GM10266 (cell line): ENCODE data around the gene SOS2.

Experiments
- DNase-seq: peaks from one replicate; pipeline ENCODE4 v3.0.0; 2012; ENCODE audit errors: extremely low spot score
- TF ChIP-seq, protein P1 (sequence below): IDR thresholded peaks from 2 replicates; pipeline ENCODE4 v1.5.1; 2012; ENCODE audit warnings: mild to moderate bottlenecking, low read depth; ENCODE audit not compliant: control insufficient read depth, insufficient read depth; ENCODE audit errors: missing control alignments

The SOS2 gene

DNA sequence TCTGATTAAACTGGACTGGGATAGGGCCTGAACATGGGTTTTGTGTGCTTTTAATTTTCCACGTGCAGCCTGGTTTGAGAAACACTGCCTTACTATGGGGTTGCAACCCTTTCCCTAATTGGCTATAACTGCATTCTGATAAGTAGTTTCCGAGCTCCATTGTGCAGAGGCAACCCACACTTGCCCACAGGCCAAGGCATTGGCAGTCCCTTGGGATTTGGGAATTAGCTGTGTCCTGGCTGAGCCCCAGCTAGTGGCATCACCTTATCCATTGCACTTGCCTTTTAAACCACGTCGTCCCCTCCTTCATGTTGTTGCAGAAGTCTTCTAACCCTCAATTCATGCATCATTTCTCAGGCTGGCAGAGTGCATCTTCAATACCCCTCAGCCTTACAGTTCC is 125.2 kb downstream of the SOS2 start:
- TF ChIP-seq, protein P1, sequence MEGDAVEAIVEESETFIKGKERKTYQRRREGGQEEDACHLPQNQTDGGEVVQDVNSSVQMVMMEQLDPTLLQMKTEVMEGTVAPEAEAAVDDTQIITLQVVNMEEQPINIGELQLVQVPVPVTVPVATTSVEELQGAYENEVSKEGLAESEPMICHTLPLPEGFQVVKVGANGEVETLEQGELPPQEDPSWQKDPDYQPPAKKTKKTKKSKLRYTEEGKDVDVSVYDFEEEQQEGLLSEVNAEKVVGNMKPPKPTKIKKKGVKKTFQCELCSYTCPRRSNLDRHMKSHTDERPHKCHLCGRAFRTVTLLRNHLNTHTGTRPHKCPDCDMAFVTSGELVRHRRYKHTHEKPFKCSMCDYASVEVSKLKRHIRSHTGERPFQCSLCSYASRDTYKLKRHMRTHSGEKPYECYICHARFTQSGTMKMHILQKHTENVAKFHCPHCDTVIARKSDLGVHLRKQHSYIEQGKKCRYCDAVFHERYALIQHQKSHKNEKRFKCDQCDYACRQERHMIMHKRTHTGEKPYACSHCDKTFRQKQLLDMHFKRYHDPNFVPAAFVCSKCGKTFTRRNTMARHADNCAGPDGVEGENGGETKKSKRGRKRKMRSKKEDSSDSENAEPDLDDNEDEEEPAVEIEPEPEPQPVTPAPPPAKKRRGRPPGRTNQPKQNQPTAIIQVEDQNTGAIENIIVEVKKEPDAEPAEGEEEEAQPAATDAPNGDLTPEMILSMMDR = no peak
- DNase-seq = no peak

DNA sequence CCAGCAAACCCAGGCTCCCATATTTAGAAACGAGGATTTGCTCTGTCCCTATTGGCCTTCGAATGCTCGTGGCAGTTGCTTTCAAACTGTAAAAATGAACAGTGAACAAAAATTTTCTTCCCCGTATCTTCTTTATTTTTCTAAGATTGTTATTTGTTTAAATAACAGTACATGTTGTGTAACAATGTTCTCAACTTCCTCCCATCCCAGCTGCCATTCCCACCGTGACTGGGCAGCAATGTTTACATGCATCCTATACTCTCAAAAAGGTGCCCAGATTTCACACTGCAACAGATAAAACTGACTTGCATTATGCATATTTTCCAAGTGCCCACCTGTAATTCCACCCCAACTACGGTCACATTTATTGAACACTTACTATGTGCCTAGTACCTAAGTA is 127.8 kb downstream of the SOS2 start:
- no peak for DNase-seq
- TF ChIP-seq, protein P1 = no peak

DNA sequence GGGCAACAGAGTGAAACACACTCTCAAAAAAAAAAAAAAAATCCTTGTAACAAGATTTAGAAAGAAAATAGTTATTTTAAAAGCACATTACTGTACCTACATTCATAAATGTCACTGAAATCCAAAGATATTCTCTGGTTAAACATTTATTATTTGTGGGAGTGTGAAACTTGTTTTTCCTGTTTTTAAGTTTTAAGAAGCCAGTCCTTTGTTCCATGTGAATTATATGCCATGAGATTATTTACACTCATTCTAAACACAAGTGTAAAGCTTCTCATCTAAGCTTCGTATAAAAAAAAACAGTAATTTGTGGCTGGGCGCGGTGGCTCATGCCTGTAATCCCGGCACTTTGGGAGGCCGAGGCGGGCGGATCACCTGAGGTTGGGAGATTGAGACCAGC is 130.0 kb downstream of the SOS2 start:
- no peak for DNase-seq
- TF ChIP-seq, protein P1 = no peak

DNA sequence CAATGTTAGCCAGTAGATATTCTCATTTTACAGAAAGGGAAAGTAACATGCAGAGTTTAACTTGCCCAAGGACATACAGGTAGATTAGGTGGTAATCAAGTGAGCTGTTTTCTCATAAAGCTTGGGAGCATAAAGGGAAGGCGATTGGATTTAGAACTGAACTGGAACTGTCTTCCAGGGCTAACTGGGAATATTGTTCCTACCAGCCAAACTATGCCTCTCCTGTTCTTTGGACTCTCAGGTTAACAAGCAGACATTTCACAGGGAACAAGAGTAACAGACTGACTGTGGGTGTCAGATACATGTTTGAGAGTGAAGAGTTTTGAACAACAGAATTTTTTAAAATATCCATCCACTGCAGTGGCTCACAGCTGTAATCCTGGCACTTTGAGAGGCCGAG is 130.6 kb downstream of the SOS2 start:
- TF ChIP-seq, protein P1 = no peak
- DNase-seq = no peak

DNA sequence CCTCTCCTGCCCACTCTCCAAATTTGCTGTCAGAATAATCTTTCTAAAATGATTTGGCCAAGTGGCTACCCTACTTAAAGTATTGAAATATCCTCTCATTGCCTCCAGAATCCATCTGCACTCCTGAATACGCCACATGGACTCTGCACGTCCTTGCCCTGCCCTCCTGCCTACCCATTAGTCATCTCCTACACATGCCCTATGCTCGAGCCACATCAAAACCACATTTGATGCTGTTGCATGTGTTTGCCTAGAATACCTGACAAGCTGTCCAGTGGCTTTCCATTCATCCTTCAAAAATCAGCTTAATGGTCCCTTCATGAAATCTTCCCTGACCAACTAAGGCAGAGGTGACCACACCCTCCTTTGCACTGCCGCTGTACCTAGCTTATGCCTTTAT is 132.0 kb downstream of the SOS2 start:
- TF ChIP-seq, protein P1 = no peak
- no peak for DNase-seq

DNA sequence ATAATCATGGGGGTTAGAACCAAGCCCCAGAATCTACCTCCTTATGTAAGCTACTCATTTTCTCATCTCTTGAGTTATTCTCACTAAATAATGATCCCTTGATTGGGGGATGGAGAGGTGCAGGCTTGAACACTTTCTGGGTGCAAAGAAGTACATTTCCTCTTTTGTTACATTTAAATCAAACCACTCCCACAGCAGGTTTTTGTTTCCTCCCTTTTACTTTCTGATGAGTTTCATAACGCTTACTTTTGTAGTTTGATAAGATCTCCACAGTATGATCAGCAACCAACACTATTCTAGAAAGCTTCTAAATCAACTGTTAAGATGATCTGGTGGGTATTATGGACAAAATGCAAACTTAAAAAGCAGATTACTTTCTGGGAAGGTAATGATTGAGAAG is 135.5 kb downstream of the SOS2 start:
- TF ChIP-seq, protein P1 = no peak
- DNase-seq = no peak

DNA sequence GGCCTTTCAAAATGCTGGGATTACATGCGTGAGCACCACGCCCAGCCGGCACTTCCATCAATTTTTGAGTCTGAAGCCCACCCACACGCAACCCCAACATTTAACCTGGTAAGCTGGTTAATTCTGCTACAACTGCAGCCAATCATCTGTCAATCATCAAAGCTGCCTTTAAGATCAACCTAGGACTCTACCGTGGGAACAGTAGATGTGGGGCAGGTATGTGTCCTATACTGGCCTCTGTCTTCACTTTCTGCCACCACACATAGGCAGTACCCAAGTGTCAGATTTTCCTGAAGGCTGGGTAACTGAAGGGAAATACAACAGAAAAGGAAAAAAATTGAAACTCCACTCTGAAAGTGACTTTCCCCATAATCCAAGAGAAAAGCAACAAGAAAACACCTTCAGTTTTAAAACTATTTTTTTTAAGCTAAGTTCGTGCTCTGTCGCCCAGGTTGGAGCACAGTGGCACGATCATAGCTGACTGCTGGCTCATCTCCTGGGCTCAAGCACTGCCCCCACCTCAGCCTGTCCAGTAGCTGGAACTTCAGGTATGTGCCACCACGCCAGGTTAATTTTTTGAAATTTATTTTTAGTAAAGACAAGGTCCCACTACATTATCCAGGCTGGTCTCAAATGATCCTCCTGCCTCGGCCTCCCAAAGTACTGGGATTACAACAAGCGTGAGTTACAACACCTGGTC is 137.2 kb downstream of the SOS2 start:
- DNase-seq = no peak
- TF ChIP-seq, protein P1 = no peak
